Spinal cord (tissue), 10 donors: ENCODE measurements around the gene TXLNB. TPM values are rescaled to one million over a fixed set of nuclear protein-coding genes. Genes with fewer than 3 reads are reported as not detected.

Experiments used
- DNase-seq, 6 donors: peaks; one replicate each; pipeline versions ENCODE4 v3.0.0 to v3.0.0-alpha.2; 2013 to 2015; ENCODE audit warnings: low spot score in 6 of 6, low read depth in 4 of 6
- H3K27ac ChIP-seq: one replicate; pipeline ENCODE4 v1.5.1; 2013; ENCODE audit warnings: low read depth, low read length, control low read depth
- H3K27me3 ChIP-seq: one replicate; pipeline ENCODE4 v1.6.1; 2013; ENCODE audit warnings: low read length; ENCODE audit not compliant: control insufficient read depth, insufficient read depth
- H3K36me3 ChIP-seq: one replicate; pipeline ENCODE4 v1.6.1; 2013; ENCODE audit warnings: low read length; ENCODE audit not compliant: control insufficient read depth, insufficient read depth
- H3K4me1 ChIP-seq: one replicate; pipeline ENCODE4 v1.6.1; 2013; ENCODE audit warnings: low read length; ENCODE audit not compliant: control insufficient read depth, insufficient read depth
- H3K4me3 ChIP-seq: one replicate; pipeline ENCODE4 v1.5.1; 2013; ENCODE audit warnings: low read depth, low read length, control low read depth
- H3K9me3 ChIP-seq: one replicate; pipeline ENCODE4 v1.6.1; 2013; ENCODE audit warnings: low read length; ENCODE audit not compliant: control insufficient read depth, insufficient read depth
- WGBS: methylation state at CpG from one replicate; pipeline ENCODE4 v1.1.5; 2013; ENCODE audit warnings: missing lambda C conversion rate; ENCODE audit not compliant: insufficient coverage; 5-methylcytosine and 5-hydroxymethylcytosine counted together
- polyA plus RNA-seq, 2 donors: library from polyadenylated mRNA; unstranded; fragments of 120-200 nt; gene quantifications; one replicate each; pipeline ENCODE4 v1.2.1, GENCODE V29; 2013; ENCODE audit not compliant: insufficient read length in 2 of 2
- total RNA-seq, 2 donors: library from RNA; depleted of rRNA in 1 of 2; stranded (reverse); fragments of 120-200 nt in 1 of 2; fragments of >200 nt in 1 of 2; gene quantifications; one replicate each; pipeline versions ENCODE4 v1.2.3 to v1.2.4, GENCODE V29; 2013 to 2014
- donor health status: healthy.

TXLNB gene
- total and polyA plus RNA-seq, 4 donors = 2.0 to 7.1 (median 2.6) TPM

DNA sequence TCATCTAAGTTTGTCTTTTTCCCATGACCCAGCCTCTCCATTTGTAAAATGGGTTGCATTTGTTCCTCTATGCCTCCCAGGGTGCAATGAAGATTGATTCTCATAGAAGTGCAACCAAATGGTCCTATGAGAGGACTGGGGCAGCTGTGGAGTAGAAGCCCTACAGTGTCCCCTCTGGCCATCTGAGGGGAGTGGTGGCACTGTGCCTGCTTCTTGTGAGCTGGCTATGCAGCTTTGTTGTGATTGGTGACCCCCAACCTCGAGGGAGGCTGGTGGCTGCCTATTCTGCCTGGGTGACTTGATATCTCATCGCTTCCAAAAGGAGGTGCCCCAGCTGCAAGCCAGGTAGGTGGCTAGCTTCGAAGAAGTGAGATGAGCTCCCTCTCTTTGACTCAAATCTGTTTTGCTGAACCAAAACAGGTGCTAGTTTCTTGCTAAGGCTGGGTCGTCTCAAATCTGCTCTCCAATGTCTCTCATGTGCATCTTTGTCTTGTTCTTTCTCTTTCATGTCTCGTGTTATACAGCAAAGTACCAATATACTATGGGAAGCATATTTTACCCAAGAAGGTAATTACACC lies 33.9 kb downstream of the TXLNB start:
- H3K4me3 ChIP-seq = no peak overlapping the region
- WGBS = 85% methylated on average over 3 of the region's 5 CpGs
- no peaks in the 10 kb centered on the region for H3K9me3 ChIP-seq
- H3K4me1 ChIP-seq = no peaks in the 10 kb centered on the region
- H3K27ac ChIP-seq = no peak overlapping the region
- no peak for DNase-seq
- H3K36me3 ChIP-seq = no peaks in the 10 kb centered on the region
- H3K27me3 ChIP-seq = no peaks in the 10 kb centered on the region

DNA sequence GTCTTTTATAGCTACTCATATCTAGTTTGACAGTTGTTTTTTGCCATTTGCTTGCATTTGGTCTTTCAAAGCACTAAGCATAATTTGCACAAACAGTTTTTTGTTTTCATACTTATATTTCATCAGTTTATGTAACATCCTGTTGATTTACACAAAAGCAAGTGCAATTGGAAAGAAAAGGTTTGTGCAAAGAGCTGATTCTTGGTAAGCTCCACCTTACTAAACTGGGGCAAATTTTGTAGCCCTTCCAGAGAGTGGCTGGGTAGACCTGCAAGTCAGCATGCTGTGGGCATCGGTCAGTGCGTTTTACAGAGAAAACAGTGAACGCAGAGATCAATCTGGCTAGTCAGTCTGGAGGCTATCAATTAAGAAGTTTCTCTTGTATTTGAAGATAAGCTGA lies 34.5 kb downstream of the TXLNB start:
- Histone ChIP-seq H3K27ac (no peak overlapping the region), H3K4me1 (no peaks in the 10 kb centered on the region), H3K36me3 (no peaks in the 10 kb centered on the region), H3K9me3 (no peaks in the 10 kb centered on the region), H3K27me3 (no peaks in the 10 kb centered on the region), H3K4me3 (no peak overlapping the region)
- WGBS = no CpG with 5 or more reads among the region's 3 CpGs
- DNase-seq = no peak

DNA sequence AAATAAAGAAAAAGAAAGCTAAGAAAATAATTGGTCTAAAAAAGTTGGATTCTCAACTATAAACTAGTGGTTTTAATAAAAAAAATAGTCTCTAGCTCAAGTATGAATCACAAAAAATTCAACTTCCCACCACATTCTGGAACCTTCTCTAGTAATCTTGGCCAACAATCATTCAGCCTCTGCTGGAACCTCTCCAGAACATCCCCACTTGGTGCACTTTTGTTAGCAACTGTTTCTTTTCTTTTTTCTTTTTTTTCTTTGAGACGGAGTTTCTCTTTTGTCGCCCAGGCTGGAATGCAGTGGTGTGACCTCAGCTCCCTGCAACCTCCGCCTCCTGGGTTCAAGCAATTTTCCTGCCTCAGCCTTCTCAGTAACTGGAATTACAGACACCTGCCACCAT lies 35.7 kb downstream of the TXLNB start:
- Histone ChIP-seq H3K27ac (no peak overlapping the region), H3K4me1 (no peaks in the 10 kb centered on the region), H3K4me3 (no peak overlapping the region), H3K27me3 (no peaks in the 10 kb centered on the region), H3K9me3 (no peaks in the 10 kb centered on the region), H3K36me3 (no peaks in the 10 kb centered on the region)
- 21% methylated on average over 3 of the region's 3 CpGs for WGBS
- peak in 1 of 6 donors; percentile 26 for DNase-seq

DNA sequence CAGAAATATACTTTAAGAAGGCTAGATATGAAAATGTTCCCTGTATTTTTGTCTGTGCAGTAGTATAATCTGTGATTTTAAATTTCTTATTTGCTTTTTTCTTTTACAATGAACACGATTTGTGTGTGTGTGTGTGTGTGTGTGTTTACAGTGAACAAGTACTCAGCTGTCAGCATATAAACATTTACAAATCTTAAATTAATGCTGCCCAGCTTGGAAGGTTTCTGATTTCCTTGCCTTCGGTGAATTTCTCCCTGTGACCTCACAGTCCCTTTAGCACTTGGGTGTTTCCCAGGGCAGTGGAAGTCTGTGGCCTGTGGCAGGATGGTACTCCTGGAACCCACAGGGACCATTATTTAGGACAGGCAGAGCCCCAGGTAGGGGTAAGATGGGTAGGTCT lies 37.6 kb downstream of the TXLNB start:
- WGBS = no CpG with 5 or more reads among the region's 2 CpGs

DNA sequence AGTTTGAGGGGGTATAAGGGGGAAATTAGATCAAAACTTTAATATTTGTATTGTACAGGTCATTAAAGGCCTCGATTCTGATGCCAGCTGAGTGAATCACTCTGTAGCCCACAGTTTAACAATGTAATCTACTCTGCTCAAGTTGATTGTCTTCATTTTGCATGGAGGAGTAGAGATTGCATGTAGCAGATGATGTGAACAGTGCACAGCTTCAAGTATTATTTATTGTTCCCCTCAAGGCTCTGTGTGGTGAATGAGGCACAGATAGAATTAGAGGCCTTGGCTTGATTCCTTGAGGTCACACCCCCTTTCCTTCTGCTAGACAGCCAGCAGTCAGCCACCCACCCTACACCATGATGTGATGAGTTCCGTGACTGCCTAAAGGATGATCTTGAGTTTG lies 38.1 kb downstream of the TXLNB start:
- no peak for DNase-seq
- WGBS = no CpG with 5 or more reads among the region's 2 CpGs
- H3K27ac ChIP-seq = no peak overlapping the region
- no peaks in the 10 kb centered on the region for H3K9me3 ChIP-seq
- H3K4me1 ChIP-seq = no peaks in the 10 kb centered on the region
- no peak overlapping the region for H3K4me3 ChIP-seq
- H3K36me3 ChIP-seq = no peaks in the 10 kb centered on the region
- H3K27me3 ChIP-seq = no peaks in the 10 kb centered on the region

More for the DNA sequence above, 37.6 kb downstream of the TXLNB start:
- Histone ChIP-seq H3K27ac (no peak overlapping the region), H3K36me3 (no peaks in the 10 kb centered on the region), H3K9me3 (no peaks in the 10 kb centered on the region), H3K27me3 (no peaks in the 10 kb centered on the region), H3K4me3 (no peak overlapping the region), H3K4me1 (no peaks in the 10 kb centered on the region)
- DNase-seq = no peak

DNA sequence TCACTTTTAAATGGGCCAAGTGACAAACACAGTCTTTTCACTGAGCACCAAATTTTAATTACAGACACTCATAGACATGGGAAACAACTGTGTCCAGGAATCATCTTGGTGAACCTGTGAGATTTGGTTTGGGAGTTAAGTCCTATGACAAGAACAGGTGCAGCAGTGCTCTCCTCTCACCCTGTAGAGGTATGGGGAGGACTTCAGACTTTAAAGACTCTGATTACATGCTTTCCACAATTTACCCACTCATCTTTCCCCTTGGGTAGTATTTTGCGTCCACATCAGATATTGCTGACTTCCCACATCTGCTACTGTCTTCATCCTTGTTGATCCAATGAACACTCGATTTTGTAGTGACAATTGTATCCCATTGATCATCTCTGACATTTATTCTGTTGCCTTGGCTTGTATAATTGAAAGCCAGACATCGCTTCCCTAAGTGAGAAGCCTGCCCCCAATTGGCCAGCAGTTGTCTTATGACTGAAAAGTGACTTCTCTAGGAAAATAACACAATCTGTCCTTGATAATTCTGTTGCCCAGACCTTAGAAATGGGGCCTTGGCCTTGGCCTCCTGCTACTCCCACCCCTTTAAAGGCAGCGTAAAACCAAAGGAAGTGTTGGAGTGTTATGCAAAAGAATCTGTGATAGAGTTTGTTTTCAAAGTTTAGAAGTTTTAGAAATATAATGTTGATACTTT lies 40.0 kb downstream of the TXLNB start:
- H3K9me3 ChIP-seq = no peaks in the 10 kb centered on the region
- WGBS = 85% methylated on average over 3 of the region's 4 CpGs
- DNase-seq = no peak
- no peak overlapping the region for H3K27ac ChIP-seq
- H3K4me3 ChIP-seq = no peak overlapping the region
- H3K4me1 ChIP-seq = no peaks in the 10 kb centered on the region
- H3K27me3 ChIP-seq = no peaks in the 10 kb centered on the region
- H3K36me3 ChIP-seq = no peaks in the 10 kb centered on the region

DNA sequence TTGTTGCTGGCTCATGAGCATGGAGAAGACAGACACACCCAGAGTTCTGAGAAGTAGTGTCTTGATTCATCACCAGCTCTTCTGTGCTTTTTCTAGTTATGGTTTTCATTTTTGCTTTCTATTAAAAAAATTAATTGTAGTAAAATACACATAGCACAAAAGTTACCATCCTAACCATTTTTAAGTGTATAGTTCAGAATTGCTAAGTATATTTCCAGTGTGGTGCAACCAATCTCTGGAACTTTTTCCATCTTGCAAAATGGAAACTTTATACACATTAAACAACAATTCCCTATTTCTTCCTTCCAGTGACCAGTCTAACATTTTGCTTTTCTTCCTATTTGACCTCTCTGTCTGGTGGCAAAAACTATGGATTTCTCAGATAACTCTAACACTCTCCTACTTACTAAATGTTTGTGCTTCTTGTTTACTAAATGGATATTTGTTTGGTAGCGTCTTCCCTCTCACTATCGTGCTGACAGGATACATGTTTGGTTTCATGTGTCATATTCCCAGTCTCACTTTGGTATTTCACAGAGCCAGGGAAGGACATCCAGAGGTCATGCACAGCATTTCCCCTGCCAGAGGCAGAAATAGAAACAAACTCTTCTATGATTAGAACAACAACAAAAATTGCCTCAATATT lies 40.6 kb downstream of the TXLNB start:
- no peak for DNase-seq
- Histone ChIP-seq H3K4me1 (no peaks in the 10 kb centered on the region), H3K36me3 (no peaks in the 10 kb centered on the region), H3K9me3 (no peaks in the 10 kb centered on the region), H3K27ac (no peak overlapping the region), H3K27me3 (no peaks in the 10 kb centered on the region), H3K4me3 (no peak overlapping the region)
- WGBS = no CpG with 5 or more reads among the region's 2 CpGs

DNA sequence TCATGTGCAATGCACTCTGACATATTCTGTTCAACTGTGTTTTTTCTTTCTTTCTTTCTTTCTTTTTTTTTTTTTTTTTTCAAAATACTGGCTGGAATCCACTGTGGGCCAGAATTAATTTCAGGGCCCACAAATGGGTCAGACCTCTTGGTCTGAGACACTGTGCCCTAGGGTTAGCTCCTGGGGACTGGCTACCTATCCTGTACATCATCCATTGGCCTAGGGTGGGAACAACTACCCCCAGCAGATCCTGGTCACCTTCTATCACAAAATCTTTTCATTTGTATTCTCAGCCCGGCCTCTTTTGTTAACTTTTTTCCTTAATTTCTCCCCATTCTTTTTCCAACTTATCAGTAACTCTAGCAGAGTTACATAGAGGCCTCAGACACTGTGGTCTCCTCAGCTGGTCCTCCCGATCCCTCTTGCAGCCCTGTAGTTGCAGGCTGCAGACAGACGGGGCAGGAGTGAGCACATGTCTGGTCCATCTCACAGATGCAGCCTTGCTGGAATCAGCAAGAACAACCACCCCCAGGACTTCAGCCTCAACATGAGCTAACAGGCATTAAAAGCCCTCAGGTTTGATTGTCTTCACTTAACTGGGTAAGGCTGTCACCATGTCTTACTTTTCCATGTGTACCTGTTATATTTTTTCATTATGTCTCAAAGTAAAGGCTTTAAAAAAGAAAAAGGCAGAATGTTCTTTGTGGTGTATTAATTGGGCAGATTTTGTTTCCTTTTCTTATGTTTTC lies 41.3 kb downstream of the TXLNB start:
- WGBS = 32% methylated on average over 3 of the region's 3 CpGs
- peak in 2 of 6 donors; percentile 33 to 51 for DNase-seq
- no peaks in the 10 kb centered on the region for H3K27me3 ChIP-seq
- no peak overlapping the region for H3K27ac ChIP-seq
- H3K4me3 ChIP-seq = no peak overlapping the region
- no peaks in the 10 kb centered on the region for H3K9me3 ChIP-seq
- no peaks in the 10 kb centered on the region for H3K36me3 ChIP-seq
- H3K4me1 ChIP-seq = no peaks in the 10 kb centered on the region

DNA sequence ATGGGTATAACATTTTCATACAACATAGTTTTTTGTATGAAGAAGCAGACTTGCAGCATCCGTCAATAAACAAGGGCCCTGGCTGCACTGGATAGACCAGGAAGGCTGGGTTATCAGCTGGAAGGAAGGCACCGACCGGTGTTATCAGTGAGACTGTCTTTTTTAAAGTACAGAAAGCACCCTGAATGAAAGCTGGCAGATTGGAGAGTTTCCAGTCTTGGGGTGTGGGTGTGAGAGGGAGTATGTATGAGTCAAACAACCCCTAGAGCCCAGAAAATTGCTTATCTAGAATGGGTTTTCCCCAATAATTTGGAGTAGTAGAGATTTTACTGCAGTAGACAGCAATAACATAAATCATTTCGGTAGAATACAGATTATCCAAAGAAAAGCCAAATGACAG lies 42.4 kb downstream of the TXLNB start:
- Histone ChIP-seq H3K27ac (no peak overlapping the region), H3K27me3 (no peaks in the 10 kb centered on the region), H3K4me1 (no peaks in the 10 kb centered on the region), H3K36me3 (no peaks in the 10 kb centered on the region), H3K4me3 (no peak overlapping the region), H3K9me3 (no peaks in the 10 kb centered on the region)
- DNase-seq = no peak
- 86% methylated on average over 3 of the region's 4 CpGs for WGBS
